Activated T-helper 17 cell treated with anti-CD3 and anti-CD28 coated beads, Interleukin-2, amount 50 U/mL, for 72 hours (primary cell): ENCODE results near the gene DLL1. TPM values are rescaled to one million over a fixed set of nuclear protein-coding genes. Genes with fewer than 3 reads are reported as not detected.

Experiments used
- ATAC-seq: fragments of 150-1000 bp; cut with Tn5 transposase; replicated peaks from 2 replicates; pipeline ENCODE4 v1.10.0; 2021; ENCODE audit warnings: mild to moderate bottlenecking, moderate library complexity
- H3K27ac Mint-ChIP-seq: one replicate; pipeline ENCODE4 v1.8.0; 2022; ENCODE audit warnings: mixed read lengths
- H3K27me3 Mint-ChIP-seq: one replicate; pipeline ENCODE4 v1.8.0; 2022; ENCODE audit warnings: mixed read lengths
- H3K36me3 Mint-ChIP-seq: one replicate; pipeline ENCODE4 v1.8.0; 2022; ENCODE audit warnings: low read depth, mild to moderate bottlenecking, mixed read lengths
- H3K4me1 Mint-ChIP-seq: one replicate; pipeline ENCODE4 v1.8.0; 2022; ENCODE audit warnings: mixed read lengths
- H3K4me3 Mint-ChIP-seq: one replicate; pipeline ENCODE4 v1.8.0; 2022; ENCODE audit warnings: mild to moderate bottlenecking, mixed read lengths
- H3K9me3 Mint-ChIP-seq: one replicate; pipeline ENCODE4 v1.8.0; 2022; ENCODE audit warnings: mixed read lengths
- total RNA-seq, 2 donors: library from RNA; stranded (reverse); gene quantifications; one replicate each; pipeline ENCODE4 v1.2.3, GENCODE V29; 2022

The DLL1 gene
- total RNA-seq, 2 donors from 2014 or later = 0.11 to 0.56 TPM

DNA sequence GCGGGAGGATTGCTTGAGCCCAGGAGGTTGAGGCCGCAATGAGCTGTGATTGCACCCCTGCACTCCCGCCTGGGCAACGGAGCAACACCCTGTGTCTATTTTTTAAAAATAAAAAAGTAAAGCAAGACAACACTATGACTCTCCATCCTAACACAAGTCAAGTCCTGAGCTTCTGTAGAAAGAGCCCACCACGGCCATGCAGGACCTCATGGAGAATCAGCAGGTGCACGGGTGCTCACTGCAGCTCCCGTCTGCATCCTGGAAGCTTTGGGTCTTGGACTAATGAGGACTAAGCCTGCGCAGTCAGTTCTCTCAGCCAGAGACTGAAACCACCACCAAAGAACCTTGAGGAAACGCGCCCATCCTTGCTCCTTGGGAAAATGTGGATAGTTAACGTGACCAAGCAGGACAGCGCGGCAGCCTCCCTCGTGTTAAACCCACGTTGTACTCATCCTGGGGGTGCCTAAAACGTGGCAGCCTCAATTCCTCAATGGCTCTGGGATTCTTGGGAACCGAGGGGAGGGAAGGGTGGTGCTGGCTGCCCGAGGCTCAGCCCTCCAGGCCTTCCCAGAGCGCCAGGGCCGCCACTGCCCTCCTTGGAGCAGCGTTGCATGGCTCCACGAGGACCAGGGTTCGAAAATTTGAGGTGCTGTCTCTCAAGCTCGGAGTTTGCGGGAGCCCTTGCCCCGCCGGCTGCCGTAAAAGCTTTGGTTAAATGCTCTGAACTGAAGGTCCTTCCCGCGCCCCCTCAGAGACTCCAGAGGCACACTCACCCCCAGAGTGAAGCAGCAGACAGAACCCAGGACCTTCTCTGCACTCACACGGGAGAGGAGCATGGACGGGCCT is 29.0 kb downstream of the DLL1 start:
- H3K4me3 Mint-ChIP-seq = no peak overlapping the region
- H3K27ac Mint-ChIP-seq = no peak overlapping the region
- no peaks in the 10 kb centered on the region for H3K36me3 Mint-ChIP-seq
- H3K27me3 Mint-ChIP-seq = peaks cover 9% of the 10 kb centered on the region
- H3K9me3 Mint-ChIP-seq = no peaks in the 10 kb centered on the region
- H3K4me1 Mint-ChIP-seq = no peaks in the 10 kb centered on the region
- ATAC-seq = no peak

GRCh38 chr6:170260686-170261085 is 30.2 kb downstream of the DLL1 start:
- Mint-ChIP-seq H3K27me3 (peaks cover 9% of the 10 kb centered on the region), H3K9me3 (no peaks in the 10 kb centered on the region), H3K4me3 (no peak overlapping the region), H3K4me1 (no peaks in the 10 kb centered on the region), H3K36me3 (no peaks in the 10 kb centered on the region), H3K27ac (no peak overlapping the region)
- ATAC-seq = no peak

DNA sequence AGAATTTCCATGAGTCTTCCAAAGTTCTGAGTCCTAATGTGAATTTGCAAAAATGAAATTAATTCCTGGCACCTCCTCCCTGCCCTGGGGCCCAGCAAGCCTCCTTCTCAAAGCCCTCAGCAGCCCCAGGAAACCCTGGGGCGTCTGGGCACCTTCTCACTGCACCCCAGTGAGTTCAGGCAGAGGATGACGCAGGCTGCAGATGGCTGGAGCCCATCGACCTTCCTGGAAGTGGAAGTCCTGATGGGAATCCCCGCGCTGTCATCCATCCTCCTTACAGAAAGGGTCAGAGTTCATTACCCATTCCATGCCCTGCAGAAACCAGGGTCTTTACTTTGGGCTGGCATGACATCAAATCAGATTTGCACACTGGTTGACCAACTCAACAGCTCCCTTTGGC is 31.6 kb downstream of the DLL1 start:
- H3K9me3 Mint-ChIP-seq = no peaks in the 10 kb centered on the region
- no peaks in the 10 kb centered on the region for H3K4me1 Mint-ChIP-seq
- no peak overlapping the region for H3K27ac Mint-ChIP-seq
- peaks cover 6% of the 10 kb centered on the region for H3K27me3 Mint-ChIP-seq
- no peaks in the 10 kb centered on the region for H3K36me3 Mint-ChIP-seq
- H3K4me3 Mint-ChIP-seq = no peak overlapping the region
- ATAC-seq = no peak

DNA sequence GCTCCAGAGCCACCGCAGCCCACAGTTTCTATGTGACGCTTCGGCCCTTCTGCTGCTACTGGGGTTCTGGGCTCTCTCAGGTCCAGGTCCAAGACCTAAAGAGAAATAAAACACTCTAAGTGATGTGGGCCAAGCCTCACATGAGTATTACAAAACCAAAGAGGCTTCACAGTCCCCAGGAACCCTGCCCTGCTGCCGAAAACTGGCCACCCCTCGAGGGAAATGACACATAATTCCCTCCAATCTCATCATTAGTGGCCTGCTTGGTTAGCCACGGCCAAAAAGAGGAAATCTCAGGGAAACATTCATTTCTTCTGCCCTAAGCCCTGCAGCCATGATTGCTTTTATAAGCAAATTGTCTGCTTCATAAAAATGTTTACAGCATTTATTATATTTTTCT is 32.5 kb downstream of the DLL1 start:
- H3K4me1 Mint-ChIP-seq = no peaks in the 10 kb centered on the region
- H3K27me3 Mint-ChIP-seq = peaks cover 4% of the 10 kb centered on the region
- no peak overlapping the region for H3K27ac Mint-ChIP-seq
- H3K36me3 Mint-ChIP-seq = no peaks in the 10 kb centered on the region
- no peaks in the 10 kb centered on the region for H3K9me3 Mint-ChIP-seq
- no peak overlapping the region for H3K4me3 Mint-ChIP-seq
- no peak for ATAC-seq

DNA sequence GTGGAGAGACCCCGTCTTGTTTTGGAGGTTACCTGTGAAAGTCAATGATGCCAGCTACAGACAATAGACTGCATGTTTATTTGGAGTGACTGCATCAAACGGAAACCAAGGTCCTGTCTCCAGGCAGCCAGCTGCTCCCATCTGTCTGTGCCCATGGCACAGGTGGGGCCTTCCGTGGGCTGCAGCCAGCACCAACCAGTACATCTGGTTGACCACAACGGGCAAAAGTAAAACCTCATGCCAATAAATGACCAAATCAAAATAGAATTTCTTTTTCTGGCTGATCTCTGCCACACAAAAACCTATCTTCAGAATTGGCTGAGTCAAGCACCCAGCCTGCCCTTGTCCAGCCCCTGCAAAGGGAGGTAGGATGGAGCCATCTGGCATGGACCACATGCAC is 33.5 kb downstream of the DLL1 start:
- H3K4me1 Mint-ChIP-seq = no peaks in the 10 kb centered on the region
- H3K36me3 Mint-ChIP-seq = no peaks in the 10 kb centered on the region
- H3K9me3 Mint-ChIP-seq = no peaks in the 10 kb centered on the region
- H3K27me3 Mint-ChIP-seq = peaks cover 3% of the 10 kb centered on the region
- H3K4me3 Mint-ChIP-seq = no peak overlapping the region
- ATAC-seq = no peak
- no peak overlapping the region for H3K27ac Mint-ChIP-seq

DNA sequence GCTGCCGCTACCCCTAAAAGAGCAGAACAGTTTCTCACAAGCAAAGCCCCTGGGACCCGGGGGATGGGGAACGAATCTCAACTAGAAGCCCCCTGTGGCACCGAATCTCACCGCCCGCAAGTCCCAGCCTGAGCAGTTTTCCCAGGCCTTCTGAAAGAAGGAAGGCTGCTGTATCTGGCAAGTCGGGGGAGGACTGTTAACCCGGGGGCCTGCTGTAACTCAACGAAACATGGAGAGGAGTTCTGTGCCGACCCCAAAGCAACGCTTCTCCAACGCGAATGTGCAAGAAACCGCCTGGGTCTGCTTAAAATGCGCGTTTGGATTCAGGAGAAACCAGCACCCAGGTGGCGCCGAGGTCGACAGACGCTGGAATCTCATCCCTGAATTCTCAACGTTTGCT is 34.2 kb downstream of the DLL1 start:
- Mint-ChIP-seq H3K36me3 (no peaks in the 10 kb centered on the region), H3K27me3 (peaks cover 4% of the 10 kb centered on the region), H3K9me3 (no peaks in the 10 kb centered on the region), H3K4me1 (no peaks in the 10 kb centered on the region), H3K27ac (no peak overlapping the region), H3K4me3 (no peak overlapping the region)
- no peak for ATAC-seq

- peaks cover 4% of the 10 kb centered on the region for H3K27me3 Mint-ChIP-seq
- H3K36me3 Mint-ChIP-seq = no peaks in the 10 kb centered on the region
- H3K27ac Mint-ChIP-seq = no peak overlapping the region
- H3K9me3 Mint-ChIP-seq = no peaks in the 10 kb centered on the region
- no peak for ATAC-seq
- no peaks in the 10 kb centered on the region for H3K4me1 Mint-ChIP-seq
- H3K4me3 Mint-ChIP-seq = no peak overlapping the region
These were observed 35.3 kb downstream of the DLL1 start for GRCh38 chr6:170255426-170256125.

DNA sequence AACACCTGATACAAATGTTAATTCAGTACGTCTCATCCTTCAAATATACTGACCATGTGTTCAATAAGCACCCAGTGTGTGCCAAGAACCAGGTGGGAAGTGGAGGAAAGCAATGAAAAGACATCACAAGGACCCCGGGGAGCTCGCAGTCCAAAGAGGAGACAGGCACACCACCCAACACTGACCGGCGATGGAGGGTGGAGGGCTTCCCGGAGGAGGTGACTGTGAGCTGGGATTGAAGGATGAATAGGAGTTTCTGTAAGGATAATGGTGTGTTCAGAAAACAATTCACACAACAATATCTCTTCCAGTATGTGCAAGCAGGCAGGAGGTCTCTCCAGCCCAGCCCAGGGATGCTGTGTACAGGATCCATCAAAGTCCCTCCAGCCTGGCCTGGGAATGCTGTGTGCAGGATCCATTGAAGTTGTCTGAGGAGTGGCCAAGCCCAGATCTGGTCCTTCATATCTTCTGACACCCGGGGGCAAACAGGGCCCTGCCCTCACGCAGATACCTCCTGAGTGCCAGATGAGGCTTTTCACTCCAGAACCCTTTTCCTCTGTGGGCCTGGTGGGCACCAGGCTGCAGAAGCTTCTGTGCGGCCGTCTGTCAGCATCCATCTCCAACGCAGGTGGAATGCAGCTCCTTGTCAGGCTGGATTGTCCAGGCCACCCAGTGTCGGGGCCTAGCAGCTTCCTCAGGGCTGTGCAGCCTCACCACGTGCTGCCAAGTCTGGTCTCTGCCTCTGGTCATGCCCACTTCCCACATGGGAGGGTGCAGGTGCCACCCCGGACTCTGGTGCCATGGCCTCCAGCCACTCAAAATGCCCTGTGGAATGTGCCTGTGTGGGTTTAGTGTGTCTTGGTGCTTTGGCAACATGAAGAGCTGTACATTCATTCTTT is 36.3 kb downstream of the DLL1 start:
- no peaks in the 10 kb centered on the region for H3K9me3 Mint-ChIP-seq
- H3K4me1 Mint-ChIP-seq = no peaks in the 10 kb centered on the region
- no peak overlapping the region for H3K4me3 Mint-ChIP-seq
- H3K27me3 Mint-ChIP-seq = peaks cover 4% of the 10 kb centered on the region
- H3K36me3 Mint-ChIP-seq = no peaks in the 10 kb centered on the region
- H3K27ac Mint-ChIP-seq = no peak overlapping the region
- ATAC-seq = no peak

- Mint-ChIP-seq H3K27me3 (peaks cover 4% of the 10 kb centered on the region), H3K4me3 (no peak overlapping the region), H3K9me3 (no peaks in the 10 kb centered on the region), H3K36me3 (no peaks in the 10 kb centered on the region), H3K4me1 (no peaks in the 10 kb centered on the region), H3K27ac (no peak overlapping the region)
- no peak for ATAC-seq
These were observed 37.0 kb downstream of the DLL1 start for GRCh38 chr6:170253910-170254269.

DNA sequence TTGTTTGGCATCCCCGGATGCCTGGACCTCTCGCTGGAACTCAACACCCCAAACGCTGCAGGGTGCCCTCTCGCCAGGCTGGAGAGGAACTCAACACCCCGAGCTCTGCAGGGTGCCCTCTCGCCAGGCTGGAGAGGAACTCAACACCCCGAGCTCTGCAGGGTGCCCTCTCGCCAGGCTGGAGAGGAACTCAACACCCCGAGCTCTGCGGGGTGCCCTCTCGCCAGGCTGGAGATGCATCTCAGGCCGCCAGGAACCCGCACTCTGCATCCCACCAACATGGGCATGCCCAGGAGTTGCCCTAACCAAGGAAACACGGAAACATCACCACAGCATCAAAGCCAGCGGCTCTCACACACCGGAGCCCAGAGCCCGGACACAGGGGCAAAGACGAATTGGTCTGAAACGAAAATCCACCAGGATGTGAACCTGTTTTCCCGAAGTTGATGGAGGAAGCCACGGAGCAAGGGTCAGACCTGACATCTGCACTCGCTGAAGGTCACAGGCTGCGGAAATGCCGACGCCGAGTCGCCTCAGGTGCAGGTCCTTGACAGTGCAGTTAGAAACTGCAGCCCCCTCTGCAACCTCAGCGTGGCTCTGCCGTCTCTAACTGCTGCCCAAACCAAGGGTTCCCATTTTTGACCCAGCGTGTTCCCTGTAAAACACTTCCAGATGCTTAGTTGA is 37.5 kb downstream of the DLL1 start:
- Mint-ChIP-seq H3K9me3 (no peaks in the 10 kb centered on the region), H3K27ac (no peak overlapping the region), H3K27me3 (peaks cover 4% of the 10 kb centered on the region), H3K36me3 (no peaks in the 10 kb centered on the region), H3K4me3 (no peak overlapping the region), H3K4me1 (no peaks in the 10 kb centered on the region)
- no peak for ATAC-seq

GRCh38 chr6:170251776-170252571 is 38.9 kb downstream of the DLL1 start:
- no peaks in the 10 kb centered on the region for H3K36me3 Mint-ChIP-seq
- ATAC-seq = no peak
- peaks cover 4% of the 10 kb centered on the region for H3K27me3 Mint-ChIP-seq
- H3K27ac Mint-ChIP-seq = no peak overlapping the region
- no peaks in the 10 kb centered on the region for H3K9me3 Mint-ChIP-seq
- H3K4me1 Mint-ChIP-seq = no peaks in the 10 kb centered on the region
- no peak overlapping the region for H3K4me3 Mint-ChIP-seq

DNA sequence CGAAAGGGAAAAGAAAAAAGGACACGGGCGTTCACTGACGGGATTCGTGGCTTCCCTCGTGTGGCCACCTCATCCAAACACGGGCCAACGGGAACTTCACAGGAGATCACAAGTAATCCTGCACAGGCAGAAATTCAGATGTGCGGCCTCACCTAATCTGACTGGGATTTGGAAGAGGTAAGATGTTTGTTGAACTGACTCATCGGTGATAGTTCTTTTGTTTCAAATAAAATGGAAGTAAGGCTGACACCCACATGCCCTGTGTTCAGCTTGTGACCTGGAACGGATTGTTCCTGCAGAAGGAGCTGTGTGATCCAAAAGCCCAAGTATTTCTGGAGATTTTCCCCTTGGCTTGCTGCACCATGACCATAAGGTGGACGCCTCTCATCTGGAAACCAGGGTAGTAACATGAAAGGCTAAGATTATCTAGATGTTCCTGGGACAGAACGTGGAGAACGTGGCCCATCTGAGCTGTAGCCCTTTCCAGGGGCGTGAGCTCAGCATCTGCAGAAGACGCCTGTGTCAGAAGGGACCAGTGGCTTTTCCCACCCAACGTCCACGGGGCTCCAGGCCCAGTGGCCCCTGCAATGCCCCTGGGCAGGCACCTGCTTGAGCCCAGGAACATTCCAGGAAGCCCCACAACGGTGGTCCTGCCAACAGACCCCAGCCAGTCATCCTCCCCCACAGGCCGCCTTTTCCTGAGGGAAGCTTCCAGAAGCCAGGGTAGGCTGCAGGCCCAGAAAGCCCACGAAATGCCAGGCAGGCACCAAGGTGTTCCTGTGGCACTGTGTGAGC is 39.7 kb downstream of the DLL1 start:
- no peaks in the 10 kb centered on the region for H3K36me3 Mint-ChIP-seq
- no peak overlapping the region for H3K27ac Mint-ChIP-seq
- H3K4me3 Mint-ChIP-seq = no peak overlapping the region
- H3K4me1 Mint-ChIP-seq = no peaks in the 10 kb centered on the region
- no peaks in the 10 kb centered on the region for H3K9me3 Mint-ChIP-seq
- ATAC-seq = no peak
- H3K27me3 Mint-ChIP-seq = peaks cover 4% of the 10 kb centered on the region

DNA sequence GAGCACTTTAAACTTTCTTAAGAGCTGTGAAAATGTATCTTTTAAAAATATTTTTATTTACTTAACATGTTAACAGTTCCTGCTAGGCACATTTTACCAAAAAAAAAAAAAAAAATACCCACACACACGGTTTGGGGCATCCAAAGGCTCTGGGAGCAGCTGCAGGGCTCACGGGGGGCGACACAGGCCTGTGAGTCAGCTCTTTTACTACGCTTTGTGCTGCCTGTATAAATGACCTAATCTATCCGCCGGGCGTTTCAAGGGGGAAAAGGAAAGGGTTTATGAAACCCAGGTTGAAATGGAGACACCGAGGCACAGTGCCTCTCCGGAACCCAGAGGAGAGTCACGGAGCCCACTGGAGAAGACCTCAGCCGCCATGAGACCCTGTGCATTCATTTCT is 40.4 kb downstream of the DLL1 start:
- Mint-ChIP-seq H3K36me3 (no peaks in the 10 kb centered on the region), H3K27ac (no peak overlapping the region), H3K4me3 (no peak overlapping the region), H3K4me1 (no peaks in the 10 kb centered on the region), H3K27me3 (peaks cover 4% of the 10 kb centered on the region), H3K9me3 (no peaks in the 10 kb centered on the region)
- ATAC-seq = no peak
